Measurements from ENCODE around the gene XAF1. TPM values are rescaled to one million over a fixed set of nuclear protein-coding genes. Genes with fewer than 3 reads are reported as not detected.

Gene XAF1
- total and polyA plus RNA-seq, 9 of the 15 experiments (the other 6 are each of a cell fraction or from before 2014, with no cell fraction given), result 0.07 to 0.22 (median 0.11) TPM; not detected in 4

DNA sequence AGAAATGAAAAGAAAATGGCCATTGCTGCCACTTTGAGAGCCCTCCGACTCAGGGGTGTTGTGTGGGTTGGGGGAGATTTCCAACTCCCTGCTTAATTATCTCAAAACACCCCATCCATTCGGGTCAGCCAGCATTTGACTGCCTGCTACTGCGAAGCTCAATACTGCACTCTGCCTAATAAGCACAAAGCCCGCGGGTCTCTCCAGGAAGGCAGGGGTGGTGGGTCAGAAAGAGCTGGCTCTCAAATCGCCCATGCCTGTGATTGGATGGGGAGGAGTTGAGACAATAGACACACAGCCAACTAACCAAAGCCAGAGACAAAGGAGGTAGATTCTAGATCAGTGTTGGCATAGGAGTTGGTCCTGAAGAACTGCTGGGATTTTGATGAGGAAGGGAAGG is 2.3 kb upstream of the XAF1 start:
- DNase-seq (ENCODE audit: extremely low read depth in 1 of 4, low spot score in 3 of 4) (no peak), FAIRE-seq (no peak), ATAC-seq (no peak)
- no peaks in the 10 kb centered on the region; a peak in 1 of 5 replicates for H3K27me3 ChIP-seq (ENCODE audit: control insufficient read depth in 2 of 2, insufficient read depth in 2 of 2, low read length in 2 of 2)
- in situ Hi-C loops (cut with MboI) (no loop called here), intact Hi-C loops (cut with micrococcal nuclease) (no loop called here)
- H3K79me2 ChIP-seq (ENCODE audit: control insufficient read depth, insufficient read depth, low read length), result no peaks in the 10 kb centered on the region
- 24% methylated on average over 6 of the region's 6 CpGs for WGBS (ENCODE audit: insufficient coverage, low coverage, missing lambda C conversion rate)
- H3K4me2 ChIP-seq (ENCODE audit: insufficient read depth, low read length), result no peak overlapping the region
- H3K36me3 ChIP-seq (ENCODE audit: control insufficient read depth, insufficient read depth, low read length), result no peaks in the 10 kb centered on the region
- no peak overlapping the region for H3K9ac ChIP-seq (ENCODE audit: insufficient read depth in 1 of 2, low read depth in 2 of 2, low read length in 2 of 2)
- no peaks in the 10 kb centered on the region for H3K9me1 ChIP-seq (ENCODE audit: control insufficient read depth, insufficient read depth, low read length)
- peaks cover 3% of the 10 kb centered on the region in 2 experiments; a peak in 3 of 5 replicates for H3K4me1 ChIP-seq (replicated peaks in 1 of 2; ENCODE audit: control insufficient read depth in 2 of 2, insufficient read depth in 2 of 2, low read length in 2 of 2)
- no peak overlapping the region for H3K27ac ChIP-seq (ENCODE audit: extremely low read depth, low read depth, low read length)
- no peak overlapping the region for H2AFZ ChIP-seq (ENCODE audit: low read depth, low read length)
- ChIA-PET CTCF (ENCODE audit: low intra/inter-chr PET ratio) (no interaction called here), POLR2A (no interaction called here)
- no peaks in the 10 kb centered on the region for H4K20me1 ChIP-seq (replicated peaks; ENCODE audit: control insufficient read depth, insufficient read depth, low read length)
- no TSS peak for BruUV-seq (replicated peaks)
- H3K4me3 ChIP-seq, result no peak overlapping the region
- no peak for TF ChIP-seq STAG1 (CRISPR knock-in tag; IDR thresholded peaks at IDR 0.05; ENCODE audit: borderline replicate concordance)
- TF ChIP-seq CBX8 (IDR thresholded peaks at IDR 0.05; ENCODE audit: borderline replicate concordance, extremely low read depth, low read depth, low read length, poor library complexity, severe bottlenecking), result no peak
- TF ChIP-seq MTA3 (IDR thresholded peaks at IDR 0.05; ENCODE audit: borderline replicate concordance), result no peak
- no peak for TF ChIP-seq EP400 (IDR thresholded peaks at IDR 0.05)
- TF ChIP-seq TEAD1 (CRISPR knock-in tag; IDR thresholded peaks at IDR 0.05), result no peak
- no peak for TF ChIP-seq WHSC1 (IDR thresholded peaks at IDR 0.05; ENCODE audit: low read length)
- no peak for TF ChIP-seq SREBF2 (CRISPR knock-in tag; IDR thresholded peaks at IDR 0.05)
- TF ChIP-seq ZNF384 (IDR thresholded peaks at IDR 0.05; ENCODE audit: low read depth, low read length), result no peak
- no peak for TF ChIP-seq PTRF (tag; IDR thresholded peaks at IDR 0.05)
- no peak for TF ChIP-seq DPF2 (IDR thresholded peaks at IDR 0.05)
- no peak for TF ChIP-seq ZSCAN32 (CRISPR knock-in tag; IDR thresholded peaks at IDR 0.05)
- no peak for TF ChIP-seq FOXM1 (IDR thresholded peaks at IDR 0.05; ENCODE audit: low read depth)
- TF ChIP-seq FOXM1 (CRISPR knock-in tag; IDR thresholded peaks at IDR 0.05; ENCODE audit: low read depth), result no peak
- no peak for TF ChIP-seq COPS2 (conservative IDR thresholded peaks at IDR 0.05)
- no peaks in the 10 kb centered on the region for H3K9me3 ChIP-seq (replicated peaks; ENCODE audit: control insufficient read depth, insufficient read depth, low read depth, low read length)

Measured in K562 (cell line).